GM21717 (cell line): ENCODE data around the gene PKP2.
"Not testable (repeated sequence)": the region's sequence is repeated elsewhere in the genome, so short reads cannot be mapped to it uniquely, and the experiment has no call there.

Experiments
- ATAC-seq: cut with Tn5 transposase; IDR thresholded peaks from one replicate; pipeline ENCODE4 v1.9.1; 2021; ENCODE audit warnings: mild to moderate bottlenecking, moderate library complexity; ENCODE audit not compliant: unreplicated experiment

Gene PKP2

DNA sequence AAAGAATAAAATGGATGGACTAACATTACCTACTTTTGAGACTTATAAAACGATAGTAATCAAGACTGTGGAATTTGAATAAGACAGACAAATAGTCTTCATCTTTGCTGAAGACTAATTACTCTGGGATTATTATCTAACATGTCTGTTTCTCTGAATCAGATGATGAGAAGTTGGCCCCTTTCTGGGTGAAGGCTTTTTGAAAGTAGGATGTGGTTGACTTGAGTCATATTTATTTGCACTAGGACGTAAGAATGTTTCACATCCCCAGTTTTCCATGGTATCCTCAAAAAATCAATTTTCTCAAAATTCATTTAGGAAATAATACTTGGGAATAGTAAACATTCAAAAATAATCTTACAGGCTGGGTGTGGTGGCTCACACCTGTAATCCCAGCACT, 31.8 kb downstream of the PKP2 start:
- no peak for ATAC-seq

DNA sequence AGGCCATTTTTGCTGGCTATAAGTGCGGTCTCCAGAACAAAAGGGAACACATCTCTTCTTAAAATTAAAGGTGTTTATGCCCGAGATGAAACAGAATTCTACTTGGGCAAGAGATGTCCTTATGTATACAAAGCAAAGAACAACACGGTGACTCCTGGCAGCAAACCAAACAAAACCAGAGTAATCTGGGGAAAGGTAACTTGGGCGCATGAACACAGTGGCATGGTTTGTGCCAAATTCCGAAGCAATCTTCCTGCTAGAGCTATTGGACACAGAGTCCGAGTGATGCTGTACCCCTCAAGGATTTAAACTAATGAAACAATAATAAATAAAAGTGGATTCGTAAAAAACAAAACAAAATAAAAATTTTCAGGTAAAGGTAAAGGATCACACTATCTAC, 33.4 kb downstream of the PKP2 start:
- no peak for ATAC-seq

DNA sequence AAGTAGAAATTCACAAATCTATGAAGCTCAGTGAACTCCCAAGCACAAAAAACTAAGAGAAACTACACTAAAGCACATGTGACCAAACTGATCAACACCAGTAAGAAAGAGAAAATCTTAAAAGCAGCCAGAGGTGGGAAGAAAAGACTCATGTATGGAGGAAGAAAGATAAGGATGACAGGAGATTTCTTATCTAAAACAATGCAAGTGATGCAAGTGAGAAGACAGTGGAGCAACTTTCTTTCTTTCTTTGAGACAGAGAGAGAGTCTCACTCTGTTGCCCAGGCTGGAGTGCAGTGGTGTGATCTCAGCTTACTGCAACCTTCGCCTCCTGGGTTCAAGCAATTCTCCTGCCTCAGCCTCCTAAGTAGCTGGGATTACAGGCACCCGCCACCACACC, 34.9 kb downstream of the PKP2 start:
- ATAC-seq: not testable (repeated sequence)

DNA sequence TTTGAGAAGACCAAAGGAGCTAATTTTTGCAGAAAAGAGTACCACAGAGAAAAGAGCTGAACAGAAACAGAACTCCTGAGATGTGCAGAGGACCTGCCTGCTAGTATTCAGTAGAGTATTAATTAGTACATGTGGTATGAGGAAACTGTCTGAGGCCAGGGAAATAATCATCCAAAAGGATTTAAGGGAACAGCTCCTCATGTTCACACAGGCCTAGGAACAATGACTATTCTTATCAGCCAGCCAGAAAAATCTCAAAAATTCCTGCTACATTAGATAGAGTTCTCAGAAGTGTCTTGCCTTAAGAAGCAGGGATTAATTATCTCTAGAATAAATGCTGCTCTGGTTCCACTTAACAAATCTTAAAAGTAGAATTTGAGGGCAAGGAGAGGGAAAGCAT, 36.4 kb downstream of the PKP2 start:
- ATAC-seq: no peak

DNA sequence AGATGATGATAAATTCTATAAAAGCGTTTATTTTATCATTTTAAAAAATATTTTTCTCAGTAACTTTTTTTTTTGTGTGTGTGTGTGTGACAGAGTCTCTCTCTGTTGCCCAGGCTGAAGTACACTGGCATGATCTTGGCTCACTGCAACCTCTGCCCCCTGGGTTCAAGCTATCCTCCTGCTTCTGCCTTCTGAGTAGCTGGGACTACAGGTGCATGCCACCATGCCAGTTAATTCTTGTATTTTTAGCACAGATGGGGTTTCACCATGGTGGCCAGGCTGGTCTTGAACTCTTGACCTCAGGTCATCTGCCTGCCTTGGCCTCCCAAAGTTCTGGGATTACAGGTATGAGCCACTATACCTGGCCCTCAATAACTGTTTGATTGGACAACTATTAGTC, 37.2 kb downstream of the PKP2 start:
- no peak for ATAC-seq

DNA sequence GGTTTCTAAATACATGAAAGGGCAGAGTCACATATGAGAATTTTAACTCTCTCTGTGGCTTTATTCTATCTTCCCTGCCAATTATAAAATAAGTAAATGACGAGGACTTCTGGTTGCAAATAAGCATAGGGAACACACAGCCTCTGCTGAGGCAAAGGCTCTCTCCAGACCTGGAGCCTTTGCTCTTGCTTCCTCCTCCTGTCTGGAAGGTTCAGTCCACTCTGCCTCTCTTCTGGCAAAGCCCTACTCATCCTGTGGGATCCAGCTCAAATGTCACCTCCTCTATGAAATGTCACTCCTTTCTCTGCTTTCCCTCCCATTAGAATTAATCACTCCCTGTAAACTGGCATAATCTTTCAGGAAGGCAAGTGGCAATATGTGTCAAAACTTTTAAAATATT, 41.9 kb downstream of the PKP2 start:
- ATAC-seq: no peak

DNA sequence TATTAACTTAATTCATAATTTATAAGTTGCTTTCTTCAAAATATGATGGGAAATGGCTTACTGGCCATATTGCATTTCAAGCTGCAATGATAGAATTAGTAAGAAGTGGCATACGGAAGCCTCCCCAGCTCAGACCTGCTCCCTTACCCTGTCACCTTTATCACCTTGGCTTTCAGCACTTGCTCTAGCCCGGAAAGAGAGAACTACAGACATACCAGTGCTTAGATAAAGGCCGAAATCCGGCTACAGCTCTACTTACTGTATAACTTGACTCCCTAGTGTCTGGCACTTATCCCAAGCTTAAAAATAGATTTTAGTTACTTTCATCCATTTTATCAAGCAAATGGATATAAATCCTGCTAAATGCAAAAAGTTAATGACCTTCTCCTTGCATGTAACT, 42.5 kb downstream of the PKP2 start:
- ATAC-seq: no peak

DNA sequence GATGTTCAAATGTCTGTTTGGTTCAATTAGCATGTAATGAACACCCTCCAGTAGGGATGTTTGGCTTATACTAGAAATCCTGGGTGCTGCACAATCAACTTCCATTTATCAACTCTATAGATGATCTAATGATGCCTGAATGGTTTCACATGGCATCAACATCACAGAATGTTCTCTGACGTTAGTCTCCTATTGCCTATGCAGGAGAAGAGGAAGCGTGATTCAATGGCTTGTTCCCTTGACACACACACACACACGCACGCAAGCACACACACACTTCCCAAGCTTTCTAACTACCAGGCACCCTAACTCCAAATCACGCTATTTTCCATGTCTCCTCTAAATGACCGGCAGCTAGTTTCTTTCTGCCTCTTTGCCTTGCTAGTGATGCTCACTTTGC, 49.3 kb downstream of the PKP2 start:
- no peak for ATAC-seq

DNA sequence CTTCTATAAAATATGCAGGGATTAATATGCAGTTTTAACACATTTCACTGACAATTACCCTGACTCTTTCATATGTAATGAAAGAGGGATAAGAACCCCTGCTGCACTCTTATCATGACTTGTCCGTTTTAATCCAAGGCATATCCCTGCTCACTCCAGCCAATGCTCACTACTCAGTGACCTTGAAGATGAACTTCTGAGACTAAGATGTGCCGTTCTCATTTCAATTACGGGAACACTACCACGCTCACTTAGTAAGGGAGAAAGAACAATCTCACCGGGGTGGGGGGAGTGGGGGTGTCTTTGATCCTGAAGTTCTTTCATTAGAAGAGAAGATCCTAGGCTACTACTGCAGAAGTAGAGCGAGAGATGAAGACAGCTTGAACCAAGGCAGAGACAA, 50.5 kb downstream of the PKP2 start:
- no peak for ATAC-seq

DNA sequence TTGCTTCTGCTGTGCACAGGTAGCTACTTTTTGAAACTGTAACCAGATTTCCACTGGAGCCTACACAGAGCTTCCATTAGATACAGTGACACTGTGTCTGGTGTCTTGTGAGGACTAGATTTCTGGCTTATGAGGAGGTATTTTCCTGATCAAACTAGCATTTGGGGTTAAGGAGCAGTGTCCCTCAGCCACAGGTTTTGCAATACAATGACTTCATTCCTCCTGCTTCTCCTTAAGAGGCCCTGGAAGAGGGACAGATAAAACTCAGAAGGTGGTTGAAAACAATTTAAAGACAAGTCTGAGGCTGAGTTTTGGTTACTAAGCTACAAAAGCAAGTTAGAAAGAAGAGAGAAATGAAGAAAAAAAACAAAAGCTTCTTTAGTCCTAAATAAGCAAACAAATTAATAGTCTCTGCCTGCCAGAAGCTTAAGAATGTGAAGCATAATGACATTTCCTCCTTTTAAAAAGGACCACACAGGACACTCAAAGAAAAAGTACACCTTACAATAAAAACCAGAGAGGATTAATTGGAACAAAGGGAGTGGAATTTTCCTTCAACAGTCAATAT, 53.0 kb downstream of the PKP2 start:
- no peak for ATAC-seq

DNA sequence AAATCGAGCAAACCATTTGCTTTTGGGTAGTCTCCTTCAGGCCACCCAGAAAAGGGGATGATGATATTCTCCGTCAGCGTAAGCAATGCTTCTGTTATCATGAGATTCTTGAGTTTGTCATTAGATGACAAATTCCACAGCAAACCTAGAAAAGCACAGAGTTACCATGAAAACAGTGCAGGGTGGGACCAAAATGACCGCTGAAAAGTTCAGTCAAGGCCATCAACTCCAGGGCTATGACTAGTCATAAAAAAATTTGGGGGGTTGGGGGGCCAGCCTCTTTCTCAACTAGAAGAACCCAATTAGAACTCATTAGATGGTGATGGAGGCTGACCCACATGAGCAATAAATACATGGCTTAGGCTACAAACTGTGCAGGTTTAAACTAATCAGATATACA, 55.5 kb downstream of the PKP2 start:
- ATAC-seq: no peak

DNA sequence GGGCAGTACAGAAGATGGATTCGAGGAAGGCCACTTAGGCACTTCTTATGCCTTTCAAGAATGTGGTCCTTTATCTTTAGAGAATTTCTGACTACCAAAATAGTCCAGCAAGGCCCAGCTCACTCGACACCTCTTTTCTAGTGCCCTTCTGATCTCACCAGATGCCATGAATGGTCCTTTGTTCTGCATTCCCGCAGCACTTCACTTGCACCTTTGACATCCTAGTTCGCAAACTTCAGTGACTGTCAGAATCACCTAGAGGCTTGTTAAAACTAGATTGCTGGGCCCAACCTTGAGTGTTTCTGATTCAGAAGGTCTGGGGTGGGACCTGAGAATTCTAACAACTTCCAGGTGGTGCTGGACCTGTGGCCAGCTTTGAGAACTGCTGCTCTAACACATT, 56.7 kb downstream of the PKP2 start:
- no peak for ATAC-seq

DNA sequence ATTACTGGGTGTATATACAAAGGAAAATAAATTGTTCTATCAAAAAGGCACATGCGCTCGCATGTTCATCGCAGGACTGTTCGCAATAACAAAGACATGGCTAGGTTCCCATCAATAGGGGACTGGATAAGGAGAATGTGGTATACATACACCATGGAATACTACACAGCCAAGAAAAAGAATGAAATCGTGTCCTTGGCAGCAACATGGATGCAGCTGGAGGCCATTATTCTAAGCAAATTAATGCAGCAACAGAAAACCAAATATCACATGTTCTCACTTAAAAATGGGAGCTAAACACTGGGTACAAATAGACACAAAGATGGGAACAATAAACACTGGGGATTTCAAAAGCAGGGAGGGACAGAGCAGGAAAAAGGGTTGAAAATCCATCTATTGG, 58.6 kb downstream of the PKP2 start:
- ATAC-seq: no peak

DNA sequence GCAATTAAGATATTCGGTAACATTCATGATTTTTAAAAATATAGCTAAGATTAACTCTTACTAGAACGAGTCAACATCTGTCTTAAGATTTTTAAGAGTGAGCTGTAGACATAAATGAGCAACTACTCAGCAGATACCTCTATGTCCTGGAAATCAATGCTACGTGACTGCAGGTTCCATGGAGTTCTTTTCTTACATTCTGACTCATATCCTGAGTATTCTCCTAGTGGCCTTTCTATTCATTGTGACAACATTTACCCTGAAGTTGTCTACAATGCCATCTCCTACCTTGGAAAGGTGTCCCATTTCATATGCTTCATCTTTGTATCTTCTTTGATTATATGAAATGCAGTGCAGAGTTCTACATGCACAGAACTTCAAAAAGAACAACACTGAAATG, 59.9 kb downstream of the PKP2 start:
- no peak for ATAC-seq

DNA sequence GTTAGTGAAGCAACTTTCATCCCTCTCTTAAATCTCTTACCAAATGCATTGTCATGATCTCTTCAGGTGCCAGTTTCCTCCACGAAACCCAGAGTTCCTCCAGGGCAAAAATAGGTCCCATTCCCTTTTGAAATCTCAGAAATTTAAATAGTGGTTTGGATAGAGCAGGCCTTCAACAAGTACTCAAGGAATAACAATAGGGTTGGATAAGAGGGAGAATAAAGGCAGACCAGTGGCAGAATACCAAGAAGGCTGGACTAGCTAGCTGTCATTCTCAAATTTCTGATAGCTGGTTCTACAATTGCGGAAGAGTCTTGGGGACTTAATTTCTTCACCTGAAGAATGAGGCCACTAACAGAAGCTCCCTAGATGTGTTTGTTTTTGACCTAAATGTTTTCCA, 62.5 kb downstream of the PKP2 start:
- ATAC-seq: no peak

DNA sequence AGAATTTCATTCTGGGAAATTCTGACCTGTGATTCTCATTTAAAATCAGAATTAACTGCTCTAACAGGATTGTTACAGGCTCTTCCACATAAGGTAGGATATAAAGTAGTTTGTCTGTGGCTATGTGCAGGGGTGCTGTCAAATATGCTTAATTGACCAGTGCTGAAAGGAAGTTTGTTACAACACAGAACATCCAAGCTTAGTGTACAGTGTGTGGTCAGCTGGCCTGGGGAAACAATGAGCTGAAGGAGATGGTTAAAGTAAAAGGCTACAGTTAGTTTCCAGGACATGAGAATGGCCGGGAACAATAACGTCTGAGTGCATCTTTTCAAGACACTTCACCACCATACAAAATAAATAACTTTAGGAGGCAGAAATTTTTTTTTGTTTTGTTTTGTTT, 68.0 kb downstream of the PKP2 start:
- ATAC-seq: no peak

DNA sequence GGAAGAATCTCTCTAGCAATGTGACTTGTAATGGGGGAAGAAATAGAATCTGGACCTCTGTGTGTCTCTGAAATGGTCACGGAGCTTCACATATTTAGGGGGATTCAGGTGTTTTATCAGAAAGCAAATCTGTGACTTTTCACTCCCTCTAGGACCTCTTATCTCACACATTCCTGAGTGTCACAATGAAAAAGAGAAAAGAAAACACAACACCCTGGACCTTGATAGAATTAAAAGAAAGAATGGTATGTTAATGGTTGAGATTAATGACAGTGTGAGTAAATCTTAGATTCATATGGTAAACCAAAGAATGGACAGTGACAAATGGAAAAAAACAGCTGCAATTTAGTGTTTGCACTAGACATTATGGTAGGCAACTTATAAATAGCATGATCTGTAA, 68.5 kb downstream of the PKP2 start:
- ATAC-seq: no peak

DNA sequence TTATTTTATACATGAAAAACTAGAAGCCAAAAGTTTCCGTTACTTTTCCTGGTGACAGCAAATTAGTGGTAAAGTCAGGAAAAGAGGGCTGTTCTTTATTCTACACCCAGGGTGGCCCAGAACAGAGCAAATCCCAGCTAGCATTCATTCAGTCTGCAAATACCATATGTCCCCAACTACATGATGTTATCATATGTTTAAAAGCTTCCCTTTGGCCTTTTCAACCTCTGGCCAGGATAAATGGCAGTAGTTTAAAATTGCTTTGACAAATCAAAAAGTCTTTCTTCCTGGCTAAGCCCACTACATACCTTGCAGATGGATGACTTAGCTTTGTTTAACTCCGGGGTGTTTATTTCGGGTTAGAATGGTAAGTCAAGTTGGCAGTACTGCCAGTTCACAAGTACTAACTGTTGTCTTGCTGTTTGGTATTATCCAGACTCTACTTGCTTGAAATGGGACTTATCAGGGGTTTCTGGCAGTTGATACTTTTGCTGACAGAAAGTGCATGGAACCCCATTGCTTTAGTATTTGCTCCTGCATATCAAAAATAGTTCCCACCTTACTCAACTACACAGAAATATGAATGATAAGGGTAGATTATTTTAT, 69.7 kb downstream of the PKP2 start:
- ATAC-seq: no peak

DNA sequence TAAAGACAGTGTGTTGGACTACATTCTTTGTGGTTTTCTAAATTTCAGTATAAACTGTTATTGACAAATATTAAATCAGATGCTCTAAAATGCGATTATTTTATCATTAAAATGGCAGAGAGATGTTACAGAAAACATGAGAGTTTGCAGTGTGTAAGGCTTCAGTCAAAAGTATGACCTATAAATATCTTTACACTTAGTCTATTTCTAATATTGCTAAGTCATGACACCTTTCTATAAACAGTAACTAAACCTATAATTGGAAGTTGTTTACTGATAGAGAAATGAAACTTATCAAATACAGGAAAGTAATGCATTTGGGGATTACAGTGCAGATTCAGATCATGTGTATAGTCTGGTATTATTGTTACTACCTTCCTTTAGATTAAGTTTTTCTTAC, 72.0 kb downstream of the PKP2 start:
- ATAC-seq: peak; percentile 42

DNA sequence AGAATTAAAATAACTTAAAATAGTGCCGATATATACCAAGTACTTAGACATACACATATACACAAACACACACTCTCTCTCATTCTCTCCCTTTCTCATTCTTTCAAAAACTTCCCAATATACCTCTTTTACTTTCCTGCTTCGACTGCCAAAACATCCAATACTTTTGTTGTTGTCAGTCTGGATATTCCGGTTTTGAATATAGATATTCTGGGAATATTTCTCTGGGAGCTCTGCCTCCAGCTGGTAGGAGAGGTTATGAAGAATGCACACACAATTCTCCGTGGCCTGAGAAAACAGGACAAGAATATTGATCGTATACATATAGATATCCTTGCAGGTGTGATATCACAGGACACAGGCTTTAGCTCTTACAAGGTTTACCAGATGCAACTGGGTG, 74.2 kb downstream of the PKP2 start:
- ATAC-seq: no peak

DNA sequence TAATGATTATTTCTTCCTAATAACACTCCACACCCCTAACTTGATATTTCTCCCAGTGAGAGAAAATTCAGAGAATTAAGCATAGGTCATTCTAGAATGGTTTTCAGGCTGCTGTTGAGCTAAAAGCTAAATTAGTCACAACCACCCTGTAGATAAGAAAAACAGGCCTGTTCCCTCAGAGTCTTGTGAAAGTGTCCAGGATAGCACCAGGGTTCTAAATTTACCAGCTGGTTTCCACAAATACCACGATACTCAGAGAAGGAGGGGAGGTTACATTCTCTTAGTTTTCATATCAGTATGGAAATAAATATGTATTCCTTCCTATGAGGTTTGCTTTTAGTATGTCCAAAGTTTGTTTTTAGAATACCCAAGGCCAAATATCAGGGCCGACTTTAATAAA, 74.9 kb downstream of the PKP2 start:
- peak; percentile 52 for ATAC-seq

DNA sequence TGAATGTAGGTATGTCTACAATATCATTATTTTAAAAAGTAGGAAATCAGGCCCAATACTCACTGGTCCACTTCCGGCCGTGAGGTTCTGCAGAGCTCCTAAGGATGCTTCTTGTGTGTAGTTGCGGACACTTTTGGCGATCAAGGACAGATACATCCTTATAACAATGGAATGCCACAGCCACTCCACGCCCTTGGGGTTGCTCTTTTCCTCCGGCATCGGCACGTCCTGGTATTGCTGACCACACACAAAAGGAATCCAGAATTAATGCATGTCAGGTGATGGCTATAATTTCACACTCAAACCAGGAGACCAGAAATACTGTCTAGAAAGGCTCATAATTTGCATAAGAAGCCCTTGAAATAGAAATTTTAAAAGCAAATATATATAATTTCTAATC, 75.3 kb downstream of the PKP2 start:
- ATAC-seq: no peak

DNA sequence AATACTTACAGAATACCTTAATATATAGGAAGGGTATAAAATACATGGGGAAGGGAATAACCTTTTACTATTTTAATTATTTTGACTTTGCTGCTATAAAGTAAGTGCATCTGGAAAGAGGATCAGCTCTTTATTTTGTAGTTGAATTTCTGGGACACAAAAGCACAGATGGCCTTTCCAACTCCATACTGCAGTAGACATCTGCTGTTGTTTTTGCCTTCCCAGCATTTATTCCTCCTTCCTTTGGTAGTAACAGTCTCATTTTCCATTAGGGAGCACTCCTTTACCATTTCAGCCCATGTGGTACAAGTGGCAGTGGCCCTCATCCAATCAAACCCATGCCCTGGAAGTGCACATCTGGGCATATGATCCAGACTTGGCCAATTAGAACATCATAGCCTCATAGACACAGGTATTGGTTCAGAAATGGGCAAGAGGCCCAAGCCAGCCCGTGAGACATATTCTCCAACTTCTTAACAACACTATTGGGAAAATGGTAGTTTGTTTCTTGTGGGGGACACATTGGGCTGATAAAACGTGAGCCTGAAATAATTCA, 76.1 kb downstream of the PKP2 start:
- no peak for ATAC-seq
